Stimulated activated CD8-positive, alpha-beta memory T cell treated with anti-CD3 and anti-CD28 coated beads, Interleukin-15, amount 100 ng/mL, for 24 hours (primary cell): ENCODE data around the gene RPRD1B.

Experiments
- DNase-seq: peaks from one replicate; pipeline ENCODE4 v3.0.0-alpha.2; 2020; ENCODE audit warnings: low read depth

The RPRD1B gene, protein sequence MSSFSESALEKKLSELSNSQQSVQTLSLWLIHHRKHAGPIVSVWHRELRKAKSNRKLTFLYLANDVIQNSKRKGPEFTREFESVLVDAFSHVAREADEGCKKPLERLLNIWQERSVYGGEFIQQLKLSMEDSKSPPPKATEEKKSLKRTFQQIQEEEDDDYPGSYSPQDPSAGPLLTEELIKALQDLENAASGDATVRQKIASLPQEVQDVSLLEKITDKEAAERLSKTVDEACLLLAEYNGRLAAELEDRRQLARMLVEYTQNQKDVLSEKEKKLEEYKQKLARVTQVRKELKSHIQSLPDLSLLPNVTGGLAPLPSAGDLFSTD

GRCh38 chr20:38033330-38034107 is at the start of gene RPRD1B, which contains the start of gene TTI1:
TSS of gene RPRD1B (plus strand) at chr20:38033746. CDS start at chr20:38033948, 202 bp downstream.
TSS of gene TTI1 (minus strand) at chr20:38033456. CDS start at chr20:38013816, 19,640 bp downstream.
- peak; percentile 82 for DNase-seq

GRCh38 chr20:37984018-37984785 is 49.3 kb upstream of the RPRD1B start:
- no peak for DNase-seq

GRCh38 chr20:37986044-37986858 is 47.3 kb upstream of the RPRD1B start:
- no peak for DNase-seq

- no peak for DNase-seq
These were observed 46.5 kb upstream of the RPRD1B start for GRCh38 chr20:37986873-37987601.

DNA sequence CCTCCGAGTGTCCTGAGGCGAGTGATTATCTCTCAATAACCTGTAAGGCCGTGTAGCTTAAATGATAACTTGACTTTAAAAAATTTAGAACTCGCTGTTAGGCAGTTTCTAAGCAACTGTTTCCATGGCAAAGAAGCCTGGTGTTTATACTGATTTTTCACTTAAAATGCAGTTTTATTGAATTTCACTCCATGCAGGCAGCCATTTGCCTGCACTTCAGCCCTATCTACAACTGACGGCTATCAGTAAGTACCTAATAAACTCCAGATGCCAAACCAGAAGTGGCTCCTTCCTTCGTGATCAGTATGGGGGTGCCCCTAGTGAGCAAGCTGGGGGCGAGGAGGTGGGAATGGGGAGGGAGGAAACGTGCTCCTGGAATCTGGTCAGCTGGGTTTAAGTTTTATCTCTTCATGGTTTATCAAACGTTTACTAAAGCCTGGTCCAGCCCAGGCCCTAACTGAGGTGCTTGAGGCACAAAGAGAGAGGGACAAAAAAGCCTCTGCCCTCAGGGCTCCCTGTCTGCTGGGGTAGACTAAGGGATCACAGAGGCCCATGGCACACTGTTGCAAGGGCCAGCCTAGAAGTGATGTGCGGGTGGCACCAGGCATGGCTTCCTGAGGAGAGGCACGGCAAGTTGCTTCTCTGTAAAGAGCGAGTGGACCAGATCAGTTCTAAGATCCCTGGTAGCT is 45.8 kb upstream of the RPRD1B start:
- DNase-seq, result no peak

DNA sequence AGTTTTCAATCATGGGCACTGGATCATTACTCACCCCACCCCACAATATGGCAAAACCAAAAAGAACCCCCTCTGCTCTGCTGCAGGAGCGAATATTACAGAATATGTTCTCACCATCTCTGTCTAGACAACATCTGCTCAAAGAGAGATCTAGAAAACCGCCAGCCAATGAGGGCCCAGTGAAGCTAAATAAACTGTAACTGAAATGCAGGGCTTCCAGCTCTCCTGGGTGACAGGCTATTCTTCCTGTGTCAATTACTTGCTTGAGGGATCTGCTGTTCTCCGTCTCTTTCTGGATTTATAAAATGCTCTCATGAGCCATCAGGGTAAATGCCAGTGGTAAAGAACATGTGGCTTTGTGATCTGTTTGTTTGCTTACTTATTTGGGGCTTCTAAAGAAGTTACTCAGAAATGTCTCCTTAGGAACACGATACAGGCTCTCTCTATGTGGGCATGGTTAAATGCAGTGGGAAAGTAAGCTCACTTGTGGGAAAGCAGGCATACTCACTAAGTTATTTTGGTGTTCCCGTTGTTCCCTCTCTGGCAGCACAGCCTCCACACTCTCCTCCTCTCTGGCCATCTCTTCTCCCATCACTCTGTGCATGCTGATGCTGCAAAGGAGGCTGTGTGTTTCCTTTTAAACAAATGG is 45.1 kb upstream of the RPRD1B start:
- DNase-seq, result no peak

GRCh38 chr20:37989601-37990295 is 43.8 kb upstream of the RPRD1B start:
- no peak for DNase-seq

- DNase-seq, result peak; percentile 17
These were observed 42.9 kb upstream of the RPRD1B start for GRCh38 chr20:37990571-37991151.

GRCh38 chr20:37991157-37991866 is 42.2 kb upstream of the RPRD1B start:
- DNase-seq, result no peak

- no peak for DNase-seq
These were observed 41.6 kb upstream of the RPRD1B start for GRCh38 chr20:37991908-37992307.

GRCh38 chr20:37992802-37993409 is 40.6 kb upstream of the RPRD1B start:
- no peak for DNase-seq

DNA sequence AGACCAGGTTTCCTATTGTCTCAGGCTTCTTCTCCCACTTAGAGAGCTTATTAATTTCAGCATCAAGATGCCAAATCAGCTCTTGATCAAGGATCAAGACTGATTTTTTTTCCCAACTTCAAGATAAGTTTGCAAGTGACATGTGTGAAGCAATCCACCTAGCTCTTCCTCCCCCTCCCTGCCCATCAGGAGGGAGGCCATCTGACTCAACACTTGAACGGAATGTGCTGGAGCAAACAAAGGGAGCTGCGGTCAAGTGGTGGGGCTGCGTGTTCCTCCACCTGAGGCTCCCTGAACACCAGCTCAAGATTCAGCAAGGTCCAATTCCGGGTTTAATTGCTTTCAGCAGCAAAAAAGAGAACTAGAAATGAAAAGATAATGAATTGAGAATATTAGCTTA is 39.0 kb upstream of the RPRD1B start:
- no peak for DNase-seq

GRCh38 chr20:37995856-37996605 is 37.5 kb upstream of the RPRD1B start:
- DNase-seq, result no peak

GRCh38 chr20:37997516-37997915 is 36.0 kb upstream of the RPRD1B start:
- DNase-seq, result no peak

DNA sequence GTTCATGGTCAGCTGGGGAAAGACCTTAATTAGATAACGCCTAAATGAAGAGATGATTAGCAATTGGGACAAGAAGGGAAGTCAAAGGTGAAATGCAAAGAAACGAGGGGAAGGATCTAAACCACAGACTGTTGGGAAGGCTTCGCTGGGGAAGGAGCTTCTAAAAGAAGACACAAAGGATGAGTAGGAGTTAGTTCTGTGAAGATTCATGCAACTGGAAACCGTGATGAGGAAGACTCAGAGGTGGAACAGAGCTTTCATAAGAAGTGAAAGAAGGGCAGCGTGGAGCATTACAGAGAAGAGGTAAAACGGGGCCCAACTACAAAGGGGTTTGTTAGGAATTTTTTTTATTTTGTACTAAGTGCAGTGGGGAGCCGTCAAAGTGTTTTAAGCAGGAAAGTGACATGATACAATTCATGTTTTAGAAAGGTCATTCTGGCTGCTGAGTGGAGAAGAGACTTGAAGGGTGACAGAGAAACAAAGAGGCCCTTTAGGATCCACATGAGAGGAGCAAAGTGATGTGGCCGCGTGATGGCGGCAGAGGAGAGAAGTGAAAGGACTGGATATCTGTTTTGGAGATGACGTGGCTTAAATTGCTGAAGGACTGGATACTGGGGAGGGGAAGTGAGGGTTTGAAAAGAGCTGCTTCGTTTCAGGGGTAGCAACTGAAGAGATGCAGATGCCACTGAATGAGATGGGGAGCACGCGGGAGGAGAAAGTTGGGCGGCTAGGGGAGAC is 33.9 kb upstream of the RPRD1B start:
- DNase-seq, result no peak

- no peak for DNase-seq
These were observed 33.3 kb upstream of the RPRD1B start for GRCh38 chr20:38000293-38000692.
